Hematopoietic multipotent progenitor cell treated with erythropoietin and hydrocortisone succinate and interleukin-3 and kit ligand, for 6 days (in vitro differentiated cells): Measurements from ENCODE around the gene BLTP3A.
"Not testable (repeated sequence)": the region's sequence is repeated elsewhere in the genome, so short reads cannot be mapped to it uniquely, and the experiment has no call there.

Experiments used
- DNase-seq: peaks from one replicate; pipeline ENCODE4 v3.0.0-alpha.2; 2015

The BLTP3A gene

DNA sequence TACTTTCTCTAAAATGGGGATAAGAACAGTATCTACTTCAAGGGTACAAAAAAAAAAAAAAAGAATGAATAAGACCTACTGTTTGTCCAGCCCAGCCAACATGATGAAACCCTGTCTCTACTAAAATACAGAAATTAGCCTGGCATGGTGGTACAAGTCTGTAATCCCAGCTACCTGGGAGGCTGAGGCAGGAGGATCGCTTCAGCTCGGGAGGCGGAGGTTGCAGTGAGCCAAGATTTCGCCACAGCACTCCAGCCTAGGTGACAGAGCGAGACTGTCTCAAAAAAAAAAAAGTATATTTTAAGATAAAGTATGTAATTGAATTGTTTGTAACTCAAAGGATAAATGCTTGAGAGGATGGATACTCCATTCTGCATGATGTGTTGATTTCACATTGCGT is 2.0 kb downstream of the BLTP3A start:
- DNase-seq: no peak

DNA sequence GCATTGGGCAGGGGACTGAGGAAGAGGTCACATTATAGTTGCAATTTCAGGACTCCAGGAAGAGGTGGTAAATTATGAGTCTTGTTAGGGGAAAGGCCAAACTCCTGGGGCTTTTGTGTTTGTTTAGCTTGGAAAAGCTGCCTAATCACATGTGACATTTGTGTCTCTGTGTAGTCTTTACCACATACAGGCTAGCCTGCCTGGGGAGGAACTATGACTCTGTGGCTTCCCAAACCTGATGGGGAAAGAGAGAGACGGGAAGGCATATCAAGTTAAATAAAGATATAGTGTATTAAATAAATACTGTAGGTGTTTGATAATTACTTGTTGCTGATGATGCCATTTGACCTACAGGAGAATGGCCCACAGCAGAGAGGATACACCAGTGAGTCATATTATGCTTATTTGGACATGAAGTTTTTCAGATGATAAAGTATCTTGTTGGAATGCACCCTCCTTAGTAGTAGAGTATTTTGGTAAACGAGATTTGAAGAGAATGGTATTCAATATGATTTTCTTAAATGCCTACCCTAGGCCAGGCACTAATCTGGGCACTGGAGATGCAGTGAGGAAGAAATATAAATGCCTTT is 4.0 kb downstream of the BLTP3A start:
- DNase-seq: no peak

DNA sequence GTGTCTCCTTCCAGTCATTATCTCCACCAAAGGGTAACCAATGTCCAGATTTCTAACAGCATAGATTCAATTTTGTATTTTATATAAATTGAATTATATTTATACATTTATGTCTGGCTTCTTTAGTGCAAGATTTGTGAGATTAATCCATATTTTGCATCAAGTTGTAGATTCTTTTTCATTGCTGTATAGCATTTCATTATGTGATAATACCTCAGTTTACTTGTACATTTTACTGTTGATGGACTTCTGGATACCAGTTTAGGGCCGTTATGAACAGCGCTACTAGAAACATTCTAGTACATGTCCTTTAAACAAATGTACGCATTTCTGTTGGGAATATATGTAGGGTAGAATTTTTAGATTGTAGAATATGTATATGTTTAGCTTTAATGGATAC is 6.2 kb downstream of the BLTP3A start:
- no peak for DNase-seq

DNA sequence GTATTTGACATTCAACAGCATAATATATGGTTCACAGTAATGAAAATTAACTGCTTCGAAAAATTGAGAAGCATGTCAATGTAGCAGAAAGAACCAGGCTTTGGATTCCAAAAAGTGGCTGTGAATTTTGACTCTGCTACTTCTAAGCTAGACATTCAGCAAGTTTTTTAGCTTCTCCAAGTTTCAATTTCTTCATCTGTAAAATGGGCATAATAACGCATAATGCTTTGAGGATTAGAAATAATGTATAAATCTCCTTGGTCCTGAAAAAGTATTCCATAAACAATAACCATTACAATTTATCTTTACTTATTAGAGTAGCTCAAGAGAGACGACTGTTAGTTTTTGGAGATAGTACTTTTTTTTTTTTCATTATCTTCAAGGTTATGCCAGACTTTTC is 7.7 kb downstream of the BLTP3A start:
- DNase-seq: no peak

DNA sequence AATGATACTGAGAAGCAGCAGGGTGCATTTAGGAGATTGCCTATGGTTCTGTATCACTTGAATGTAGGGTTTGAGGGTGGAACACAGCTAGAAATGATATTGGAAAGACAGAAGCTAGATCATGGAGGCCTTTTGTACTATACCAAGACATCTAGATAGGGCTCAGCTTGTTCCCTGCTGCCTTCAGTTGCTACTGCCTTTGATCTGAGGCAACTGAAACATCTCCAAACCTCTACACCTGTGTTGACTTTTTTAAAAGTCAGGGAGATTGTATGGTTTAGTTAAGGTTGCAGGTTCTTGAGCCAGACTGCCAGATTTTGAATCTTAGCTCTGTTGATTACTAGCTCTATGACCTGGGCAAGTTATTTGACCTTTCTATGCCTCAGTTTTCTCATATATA is 12.7 kb downstream of the BLTP3A start:
- no peak for DNase-seq

DNA sequence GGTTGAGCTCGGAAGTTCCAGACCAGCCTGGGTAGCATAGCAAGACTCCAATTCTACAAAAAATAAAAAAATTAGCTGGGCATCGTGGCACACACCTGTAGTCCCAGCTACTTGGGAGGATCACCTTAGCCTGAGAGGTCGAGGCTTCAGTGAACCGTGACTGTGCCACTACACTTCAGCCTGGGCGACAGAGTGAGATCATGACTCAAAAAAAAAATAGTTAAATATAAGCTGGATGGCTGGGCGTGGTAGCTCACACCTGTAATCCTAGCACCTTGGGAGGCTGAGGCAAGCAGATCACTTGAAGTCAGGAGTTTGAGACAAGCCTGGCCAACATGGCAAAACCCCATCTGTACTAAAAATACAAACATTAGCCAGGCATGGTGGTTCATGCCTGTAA is 13.2 kb downstream of the BLTP3A start:
- DNase-seq: not testable (repeated sequence)

DNA sequence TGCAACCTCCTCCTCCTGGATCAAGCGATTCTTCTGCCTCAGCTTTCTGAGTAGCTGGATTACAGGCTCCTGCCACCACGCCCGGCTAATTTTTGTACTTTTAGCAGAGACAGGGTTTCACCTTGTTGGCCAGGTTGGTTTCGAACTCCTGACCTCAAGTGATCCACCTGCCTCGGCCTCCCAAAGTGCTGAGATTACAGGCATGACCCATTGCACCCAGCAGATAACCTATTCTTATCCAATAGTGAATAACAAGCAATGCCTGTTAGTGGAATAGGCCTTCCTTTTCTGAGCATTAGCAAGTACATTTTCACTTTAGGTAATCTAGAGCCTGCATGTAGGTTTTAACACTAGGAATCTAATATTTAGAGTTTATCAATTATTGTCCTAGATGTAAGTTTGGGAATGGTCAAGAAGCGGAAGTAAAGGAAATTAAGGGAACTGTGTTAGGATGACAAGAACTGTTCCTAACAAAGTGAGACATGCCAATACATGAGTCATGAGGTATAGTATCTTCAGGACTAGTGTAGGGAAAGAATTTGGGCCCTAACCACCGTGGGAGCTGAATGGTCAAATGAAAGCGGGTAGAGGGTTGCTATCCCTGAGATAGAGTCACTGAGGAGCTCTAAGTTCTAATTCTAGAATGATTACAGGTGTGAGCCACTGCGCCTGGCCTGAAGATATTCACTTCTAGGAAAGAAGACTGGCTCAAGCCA is 15.0 kb downstream of the BLTP3A start:
- no peak for DNase-seq

DNA sequence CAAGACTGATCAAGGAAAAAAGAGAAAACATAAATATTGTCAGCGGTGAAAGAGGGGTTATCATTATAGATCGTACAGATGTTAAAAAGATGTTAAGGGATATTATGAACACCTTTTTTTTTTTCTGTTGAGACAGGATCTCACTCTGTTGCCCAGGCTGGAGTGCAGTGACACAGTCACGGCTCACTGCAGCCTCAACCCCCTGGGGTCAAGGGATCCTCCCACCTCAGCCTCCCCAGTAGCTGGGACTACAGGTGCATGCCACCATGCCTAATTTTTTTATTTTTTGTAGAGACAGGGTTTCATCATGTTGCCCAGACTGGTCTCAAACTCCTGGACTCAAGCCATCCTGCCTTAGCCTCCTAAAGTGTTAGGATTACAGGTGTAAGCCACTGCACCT is 16.6 kb downstream of the BLTP3A start:
- DNase-seq: not testable (repeated sequence)

DNA sequence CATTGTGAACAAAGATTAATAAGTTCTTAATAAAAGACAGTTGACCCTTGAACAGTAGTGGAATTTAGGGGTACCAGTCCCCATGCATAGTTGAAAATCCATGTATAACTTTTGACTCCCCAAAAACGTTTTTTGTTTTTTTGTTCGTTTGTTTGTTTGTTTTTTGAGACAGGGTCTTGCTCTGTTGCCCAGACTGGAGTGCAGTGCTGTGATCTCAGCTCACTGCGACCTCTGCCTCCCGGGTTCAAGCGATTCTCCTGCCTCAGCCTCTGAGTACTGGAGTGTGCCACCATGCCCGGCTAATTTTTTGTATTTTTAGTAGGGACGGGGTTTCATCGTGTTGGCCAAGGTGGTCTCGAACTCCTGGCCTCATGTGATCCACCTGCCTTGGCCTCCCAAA is 17.5 kb downstream of the BLTP3A start:
- DNase-seq: not testable (repeated sequence)

DNA sequence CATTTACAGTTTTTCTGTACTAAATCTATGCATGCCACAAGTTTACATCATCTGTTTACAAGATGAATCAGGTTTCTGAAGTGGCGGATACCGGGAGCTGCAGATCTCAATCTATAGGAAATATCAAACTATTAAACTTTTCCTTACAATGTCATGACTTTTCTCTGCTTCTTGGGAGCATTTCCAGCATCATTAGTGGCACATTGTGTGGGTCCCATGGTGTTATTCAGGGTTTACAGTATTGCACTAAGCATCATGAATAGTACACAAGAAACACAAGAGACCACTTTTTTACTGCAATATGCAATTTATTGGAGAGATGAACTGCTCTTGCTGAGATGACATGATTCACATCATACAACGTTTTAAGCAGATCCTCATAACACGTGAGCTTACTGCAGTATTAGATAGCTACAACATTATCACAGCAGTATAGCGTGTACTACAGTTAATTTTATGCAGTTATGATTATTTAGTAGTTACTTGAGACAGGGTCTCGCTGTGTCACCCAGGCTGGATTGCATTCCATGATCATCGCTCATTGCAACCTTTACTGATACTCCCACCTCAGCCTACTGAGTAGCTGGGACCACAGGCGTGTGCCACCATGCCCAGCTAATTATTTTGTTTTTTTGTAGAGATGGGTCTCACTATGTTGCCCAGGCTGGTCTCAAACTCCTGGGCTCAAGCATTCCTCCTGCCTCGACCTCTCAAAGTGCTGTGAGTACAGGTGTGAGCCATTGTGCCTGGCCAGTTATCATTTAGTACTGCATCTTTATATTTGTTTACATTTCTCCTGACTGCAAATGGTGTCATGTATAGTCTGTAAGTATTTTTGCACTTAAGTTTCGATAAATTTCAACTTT is 18.4 kb downstream of the BLTP3A start:
- DNase-seq: no peak

DNA sequence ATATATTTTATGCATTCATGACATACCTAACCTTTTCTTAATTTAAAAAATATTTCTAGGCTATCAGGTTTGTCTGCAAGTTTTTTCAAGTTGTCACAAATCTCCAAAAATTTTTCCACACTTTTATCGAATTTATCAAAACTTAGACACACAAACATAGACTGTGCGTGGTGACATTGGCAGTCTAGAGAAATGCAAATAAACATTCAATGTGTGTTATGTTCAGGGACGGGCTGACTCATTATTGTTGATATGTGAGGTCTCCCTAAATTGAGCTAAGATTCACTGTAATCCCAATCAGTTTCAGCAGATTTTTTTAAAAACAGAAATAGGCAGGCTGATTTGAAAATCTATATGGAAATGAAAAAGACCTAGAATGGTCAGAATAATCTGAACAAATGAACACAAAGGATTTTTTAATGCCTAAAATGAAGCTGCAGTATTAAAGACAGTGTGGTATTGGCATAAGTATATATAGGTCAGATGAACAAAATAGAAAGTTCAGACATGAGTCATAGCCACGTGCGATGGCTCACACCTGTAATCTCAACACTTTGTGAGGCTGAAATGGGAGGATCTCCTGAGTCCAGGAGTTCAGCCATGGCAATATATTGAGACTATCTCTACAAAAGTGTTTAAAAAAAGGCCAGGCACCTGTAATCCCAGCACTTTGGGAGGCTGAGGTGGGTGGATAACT is 19.2 kb downstream of the BLTP3A start:
- no peak for DNase-seq

DNA sequence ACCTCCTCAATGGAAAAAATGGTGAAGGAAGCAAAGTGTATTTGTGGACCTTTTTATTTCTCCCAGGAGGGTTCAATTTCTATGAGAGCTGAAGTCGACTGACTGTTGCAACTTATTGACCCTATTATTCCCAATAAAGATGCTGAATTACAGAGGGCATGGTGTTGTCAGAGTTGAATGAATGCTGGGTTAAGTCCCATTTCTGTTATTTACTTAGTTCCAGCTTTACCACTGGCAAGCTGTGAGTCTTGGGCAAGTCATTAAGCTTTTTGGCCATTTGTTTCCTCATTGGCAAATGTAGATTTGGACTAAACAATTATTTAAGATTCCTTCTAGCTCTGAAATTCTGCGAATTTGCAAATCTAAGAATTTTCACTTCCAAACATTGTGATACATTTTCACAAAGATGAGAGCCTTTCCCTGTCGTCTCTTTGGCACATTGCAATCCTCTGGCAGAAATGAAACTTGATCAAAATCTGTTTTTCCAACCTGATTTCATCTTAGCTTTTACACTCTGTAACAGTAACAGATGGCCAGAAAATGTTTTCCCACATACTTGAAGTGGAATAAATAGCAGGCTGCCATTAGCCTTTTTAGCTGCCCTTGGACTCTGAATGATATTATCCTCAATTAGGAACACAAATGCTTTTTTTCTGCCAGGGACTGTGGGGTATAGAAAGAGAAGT is 21.3 kb downstream of the BLTP3A start:
- no peak for DNase-seq

DNA sequence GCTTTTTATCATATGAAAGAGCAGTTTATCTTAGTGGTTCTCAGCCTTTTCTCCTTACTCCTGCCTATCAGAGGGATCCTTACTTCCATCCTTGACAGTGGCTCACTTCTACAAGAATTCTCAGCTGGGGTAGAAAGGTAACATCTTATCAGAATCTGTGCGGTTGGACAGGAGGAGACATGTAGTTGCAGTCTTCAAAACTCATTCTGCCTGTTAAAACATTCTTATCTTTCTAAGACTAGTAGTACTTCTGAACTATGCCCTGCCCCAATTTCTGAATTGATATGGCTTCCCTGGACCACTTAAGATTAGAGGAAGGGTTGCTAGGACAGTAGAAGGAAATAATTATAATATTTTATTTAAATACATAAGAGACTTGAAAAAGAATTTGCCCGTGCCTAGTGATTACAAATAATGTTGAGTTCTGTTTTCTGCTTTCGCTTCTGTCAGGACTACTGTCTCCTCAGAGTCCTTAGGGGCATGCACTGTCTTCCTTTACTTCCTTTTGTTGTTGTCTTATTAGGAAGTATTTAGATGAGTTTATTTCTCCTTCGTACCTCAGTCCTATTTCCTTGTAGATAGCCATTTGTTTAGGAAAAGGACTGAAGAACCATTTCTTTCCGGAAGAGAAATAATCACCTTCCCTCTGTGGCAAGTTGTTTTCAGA is 24.9 kb downstream of the BLTP3A start:
- DNase-seq: peak; percentile 81

DNA sequence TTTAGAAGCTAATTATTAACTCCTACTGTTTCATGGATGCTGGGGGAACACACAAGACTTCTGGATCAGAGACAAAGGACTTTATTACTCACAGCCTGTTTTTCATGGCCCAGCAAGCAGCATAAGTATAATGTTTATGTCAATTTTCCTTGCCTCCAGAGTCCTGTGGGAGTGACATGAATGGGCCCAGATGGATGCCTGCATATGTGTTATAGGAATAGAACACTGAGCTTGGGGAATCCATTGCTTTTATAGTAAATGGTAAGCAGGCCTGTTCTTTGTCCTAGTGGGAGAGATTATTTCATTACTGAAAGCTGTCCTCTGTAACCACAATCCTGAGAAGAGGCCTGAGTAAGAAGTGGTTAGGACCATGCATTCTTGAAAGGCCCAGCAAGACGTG is 25.6 kb downstream of the BLTP3A start:
- no peak for DNase-seq

DNA sequence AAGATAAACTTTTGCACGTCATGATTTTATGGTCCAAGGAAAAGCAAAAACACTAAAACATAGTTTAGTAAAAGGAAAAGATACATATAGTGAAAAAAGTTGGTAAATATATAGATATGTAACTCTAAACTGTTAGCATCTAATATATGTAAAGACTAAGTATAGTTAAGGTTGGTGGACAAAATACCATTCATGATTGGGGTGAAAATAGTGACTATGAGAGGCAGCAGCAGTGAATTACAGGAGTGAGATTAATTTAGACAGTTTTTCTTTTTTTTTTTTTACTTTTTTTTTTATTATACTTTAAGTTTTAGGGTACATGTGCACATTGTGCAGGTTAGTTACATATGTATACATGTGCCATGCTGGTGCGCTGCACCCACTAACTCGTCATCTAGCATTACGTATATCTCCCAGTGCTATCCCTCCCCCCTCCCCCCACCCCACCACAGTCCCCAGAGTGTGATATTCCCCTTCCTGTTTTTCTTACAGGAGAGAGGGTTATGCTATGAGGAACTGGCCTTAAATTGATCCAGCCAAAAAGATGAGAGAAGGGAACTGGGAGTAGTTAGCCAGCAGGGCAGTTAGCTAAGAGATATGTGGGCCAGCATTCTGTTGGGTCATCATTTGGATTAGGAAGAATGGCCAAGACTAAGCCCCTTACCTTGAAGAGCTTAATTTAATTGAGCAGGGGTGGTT is 27.1 kb downstream of the BLTP3A start:
- DNase-seq: not testable (repeated sequence)

DNA sequence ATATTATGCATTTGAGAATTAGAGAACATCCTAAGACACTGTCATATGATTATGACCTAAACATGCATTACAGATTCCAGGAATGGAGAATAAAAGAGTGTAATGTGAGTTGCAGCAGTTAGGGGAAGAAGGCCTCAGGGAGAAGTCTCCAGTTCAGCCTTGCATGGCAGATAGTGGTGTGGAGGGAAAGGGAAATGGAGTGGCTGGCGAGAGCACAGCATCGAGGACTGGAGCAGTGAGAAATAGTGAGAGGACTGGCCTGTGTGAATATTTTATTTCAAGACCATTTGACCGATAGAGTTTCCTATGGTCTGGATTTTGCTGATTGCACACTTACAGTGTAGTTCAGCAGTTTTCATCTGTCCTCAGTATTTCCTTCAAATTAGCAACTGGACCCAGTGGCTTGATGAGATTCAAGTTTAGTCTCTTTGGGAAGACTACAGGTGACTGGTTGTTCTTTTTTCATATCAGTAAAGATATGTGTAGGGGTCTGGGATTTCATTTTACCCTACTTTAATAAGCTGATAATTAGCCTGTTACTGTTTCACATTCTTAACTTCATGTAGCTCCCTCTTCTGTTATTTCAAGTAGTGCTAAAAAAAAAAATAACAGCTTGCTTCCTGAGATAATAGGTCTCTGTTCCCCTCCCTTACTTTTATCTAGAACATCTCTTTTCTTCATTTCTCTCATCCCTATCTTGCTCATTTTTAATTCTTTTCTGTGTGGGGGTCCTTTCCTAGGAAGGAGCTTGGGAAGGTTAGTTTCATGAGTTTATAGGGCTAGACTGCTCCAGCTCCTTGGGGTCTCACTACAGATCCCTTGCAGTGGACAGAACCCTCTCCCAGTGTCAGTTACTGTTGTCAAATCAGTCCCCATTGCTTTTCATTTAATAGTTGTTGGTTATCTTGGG is 27.9 kb downstream of the BLTP3A start:
- peak; percentile 64 for DNase-seq

DNA sequence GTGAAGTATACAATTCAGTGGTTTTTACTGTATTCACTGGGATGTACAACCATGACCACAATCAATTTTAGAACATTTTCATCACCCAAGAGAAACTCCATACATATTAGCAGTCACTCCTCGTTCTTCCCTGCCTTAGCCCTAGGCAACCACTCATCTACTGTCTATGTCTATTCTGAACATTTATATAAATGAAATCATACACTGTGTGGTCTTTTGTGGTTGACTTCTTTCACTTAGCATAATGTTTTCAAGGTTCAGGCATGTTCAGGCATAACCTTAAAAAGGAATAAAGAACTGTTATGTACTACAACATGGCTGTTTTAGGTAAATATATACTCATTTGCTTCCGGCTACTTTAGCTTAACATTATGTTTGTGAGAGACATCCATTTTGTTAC is 37.3 kb downstream of the BLTP3A start:
- DNase-seq: no peak

DNA sequence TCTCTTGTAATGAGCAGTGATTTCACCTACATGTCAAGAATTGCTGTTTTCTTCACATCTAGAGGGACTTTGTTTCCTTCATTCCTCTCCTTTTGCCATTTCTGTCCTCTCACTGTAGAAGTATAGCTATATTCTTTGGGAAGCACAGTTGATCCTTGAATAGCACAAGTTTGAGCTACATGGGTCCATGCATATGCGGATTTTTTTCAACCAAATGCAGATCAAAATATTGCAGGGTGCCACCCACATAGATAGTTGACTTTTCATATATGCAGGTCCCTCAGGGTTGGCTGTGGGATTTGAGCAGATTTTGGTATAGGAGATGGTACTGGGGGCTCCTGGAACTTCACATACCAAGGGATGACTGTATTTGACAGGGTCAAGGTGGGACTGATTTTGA is 41.1 kb downstream of the BLTP3A start:
- DNase-seq: no peak

DNA sequence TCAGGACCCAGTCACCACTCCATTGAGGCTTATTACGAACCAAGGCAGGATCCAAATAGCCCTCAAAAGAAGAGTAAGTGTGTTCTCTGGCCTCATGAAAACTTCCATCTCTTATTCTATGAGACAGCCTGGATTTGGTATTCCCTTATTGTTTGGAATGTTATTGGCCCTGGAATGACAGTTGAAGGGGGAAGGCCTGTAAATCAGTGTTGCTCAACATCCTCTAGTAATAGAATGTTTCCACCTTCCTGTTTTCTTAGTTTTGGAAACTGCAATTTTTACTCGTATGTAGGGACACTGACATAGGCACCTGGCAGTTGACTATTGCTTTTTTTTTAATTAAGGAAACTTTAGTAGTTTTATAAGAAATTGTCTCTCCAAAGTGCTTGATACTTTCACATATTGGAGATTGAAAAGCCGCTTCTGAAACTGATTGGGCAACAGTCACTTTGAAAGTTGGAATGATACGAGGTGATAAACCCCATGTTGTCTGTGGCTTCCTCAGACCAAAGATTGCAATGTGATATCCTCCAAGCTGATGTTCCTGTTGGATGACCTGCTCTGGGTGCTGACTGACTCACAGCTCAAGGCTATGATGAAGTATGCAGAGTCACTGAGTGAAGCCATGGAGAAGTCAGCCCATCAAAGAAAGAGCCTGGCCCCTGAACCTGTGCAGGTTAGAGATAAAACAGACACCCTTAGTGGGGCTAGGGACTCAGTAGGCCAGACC is 43.1 kb downstream of the BLTP3A start:
- DNase-seq: peak; percentile 46

DNA sequence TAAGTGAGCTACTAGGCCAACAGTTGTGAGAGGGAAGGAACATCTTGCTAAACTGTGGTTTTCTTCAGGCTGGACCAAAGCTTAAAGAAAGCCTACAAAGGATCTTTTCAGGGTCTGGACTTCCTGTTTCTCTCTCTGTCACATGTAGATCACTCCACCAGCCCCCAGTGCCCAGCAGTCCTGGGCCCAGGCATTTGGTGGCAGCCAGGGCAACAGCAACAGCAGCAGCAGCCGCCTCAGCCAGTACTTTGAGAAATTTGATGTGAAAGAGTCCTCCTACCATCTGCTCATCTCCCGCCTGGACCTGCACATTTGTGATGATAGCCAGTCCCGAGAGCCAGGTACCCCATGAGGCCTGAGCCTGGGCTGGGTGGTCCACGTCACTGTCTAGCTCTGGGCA is 44.1 kb downstream of the BLTP3A start:
- DNase-seq: peak; percentile 47
